Midbrain (tissue), 1 donor: ENCODE data around the gene CISTR.

Source experiments
- DNase-seq: peaks from one replicate; lab custom pipeline; 2025; lab: John Stamatoyannopoulos, UW

The CISTR gene

GRCh38 chr12:53743266-53744129, 8.3 kb downstream of the CISTR start:
- peak; percentile 72 for DNase-seq

GRCh38 chr12:53740130-53740491, 11.7 kb downstream of the CISTR start:
- no peak for DNase-seq

- DNase-seq, result no peak
Observed at GRCh38 chr12:53739214-53740129, 12.3 kb downstream of the CISTR start.

- no peak for DNase-seq
Observed at GRCh38 chr12:53738406-53739213, 13.2 kb downstream of the CISTR start.

- DNase-seq, result no peak
Observed at GRCh38 chr12:53737951-53738405, 13.8 kb downstream of the CISTR start.

- DNase-seq, result no peak
Observed at GRCh38 chr12:53737093-53737808, 14.5 kb downstream of the CISTR start.

GRCh38 chr12:53736592-53736991, 15.2 kb downstream of the CISTR start:
- no peak for DNase-seq

- no peak for DNase-seq
Observed at GRCh38 chr12:53735556-53735955, 16.2 kb downstream of the CISTR start.

- no peak for DNase-seq
Observed at GRCh38 chr12:53734425-53734824, 17.4 kb downstream of the CISTR start.

- DNase-seq, result no peak
Observed at GRCh38 chr12:53733807-53734200, 18.0 kb downstream of the CISTR start.

- no peak for DNase-seq
Observed at GRCh38 chr12:53733051-53733806, 18.6 kb downstream of the CISTR start.

GRCh38 chr12:53729644-53730043, 22.1 kb downstream of the CISTR start:
- no peak for DNase-seq

GRCh38 chr12:53728206-53728605, 23.6 kb downstream of the CISTR start:
- no peak for DNase-seq

- peak; percentile 99 for DNase-seq
Observed at GRCh38 chr12:53727310-53728041, 24.3 kb downstream of the CISTR start, which contains the start of gene CALCOCO1. Gene CALCOCO1 (minus strand): TSS chr12:53727452. CDS start chr12:53725242, 2,210 bp downstream.

GRCh38 chr12:53726946-53727309, 24.9 kb downstream of the CISTR start:
- no peak for DNase-seq

GRCh38 chr12:53726341-53726740, 25.4 kb downstream of the CISTR start:
- no peak for DNase-seq

GRCh38 chr12:53725824-53726223, 26.0 kb downstream of the CISTR start:
- DNase-seq, result no peak

GRCh38 chr12:53722450-53723041, 29.2 kb downstream of the CISTR start:
- DNase-seq, result no peak

- no peak for DNase-seq
Observed at GRCh38 chr12:53720946-53721345, 30.8 kb downstream of the CISTR start.
